Measurements from ENCODE around the gene SLC2A8. TPM values are rescaled to one million over a fixed set of nuclear protein-coding genes. Genes with fewer than 3 reads are reported as not detected.

The SLC2A8 gene
- total RNA-seq, 1 experiment from 2014 or later = 37.4 TPM

DNA sequence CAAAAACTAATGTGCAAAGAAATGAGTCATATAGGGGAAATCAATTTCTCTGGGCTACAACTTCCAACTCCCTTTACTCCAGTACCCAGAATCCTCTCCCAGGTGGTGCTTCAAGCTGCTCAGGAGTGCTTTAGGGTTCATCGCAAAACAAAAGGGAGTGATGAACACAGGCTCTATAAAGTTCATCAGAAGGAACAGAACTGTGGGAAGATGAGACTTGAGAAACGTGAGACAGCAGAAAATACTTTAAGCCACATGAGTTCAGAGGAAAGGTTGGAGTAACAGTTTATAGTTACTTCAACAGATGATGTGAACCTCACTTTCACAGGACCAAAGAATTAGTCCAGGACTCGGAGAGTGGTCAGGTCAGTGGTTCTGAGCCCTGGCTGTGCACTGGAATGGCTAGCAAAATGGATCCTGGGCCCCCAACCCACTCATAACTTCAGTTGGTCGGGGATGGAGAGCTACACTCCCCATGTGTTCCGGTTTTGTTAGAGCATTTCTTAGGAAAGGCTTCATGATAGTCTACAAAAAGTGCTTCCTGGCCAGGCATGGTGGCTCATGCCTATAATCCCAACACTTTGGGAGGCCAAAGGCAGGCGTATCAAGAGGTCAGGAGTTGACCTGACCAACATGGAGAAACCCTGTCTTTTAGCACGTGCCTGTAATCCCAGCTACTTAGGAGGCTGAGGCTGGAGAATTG lies 49.9 kb downstream of the SLC2A8 start (continued):
- no peak for TF ChIP-seq NR1H2 (CRISPR knock-in tag; IDR thresholded peaks at IDR 0.05)
- TF ChIP-seq, protein P1, sequence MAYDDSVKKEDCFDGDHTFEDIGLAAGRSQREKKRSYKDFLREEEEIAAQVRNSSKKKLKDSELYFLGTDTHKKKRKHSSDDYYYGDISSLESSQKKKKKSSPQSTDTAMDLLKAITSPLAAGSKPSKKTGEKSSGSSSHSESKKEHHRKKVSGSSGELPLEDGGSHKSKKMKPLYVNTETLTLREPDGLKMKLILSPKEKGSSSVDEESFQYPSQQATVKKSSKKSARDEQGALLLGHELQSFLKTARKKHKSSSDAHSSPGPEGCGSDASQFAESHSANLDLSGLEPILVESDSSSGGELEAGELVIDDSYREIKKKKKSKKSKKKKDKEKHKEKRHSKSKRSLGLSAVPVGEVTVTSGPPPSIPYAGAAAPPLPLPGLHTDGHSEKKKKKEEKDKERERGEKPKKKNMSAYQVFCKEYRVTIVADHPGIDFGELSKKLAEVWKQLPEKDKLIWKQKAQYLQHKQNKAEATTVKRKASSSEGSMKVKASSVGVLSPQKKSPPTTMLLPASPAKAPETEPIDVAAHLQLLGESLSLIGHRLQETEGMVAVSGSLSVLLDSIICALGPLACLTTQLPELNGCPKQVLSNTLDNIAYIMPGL (CRISPR knock-in tag; IDR thresholded peaks at IDR 0.05) = 0 out of 2 replicates have a peak, but pooled peaks have one; percentile 14
- TF ChIP-seq, protein P2, sequence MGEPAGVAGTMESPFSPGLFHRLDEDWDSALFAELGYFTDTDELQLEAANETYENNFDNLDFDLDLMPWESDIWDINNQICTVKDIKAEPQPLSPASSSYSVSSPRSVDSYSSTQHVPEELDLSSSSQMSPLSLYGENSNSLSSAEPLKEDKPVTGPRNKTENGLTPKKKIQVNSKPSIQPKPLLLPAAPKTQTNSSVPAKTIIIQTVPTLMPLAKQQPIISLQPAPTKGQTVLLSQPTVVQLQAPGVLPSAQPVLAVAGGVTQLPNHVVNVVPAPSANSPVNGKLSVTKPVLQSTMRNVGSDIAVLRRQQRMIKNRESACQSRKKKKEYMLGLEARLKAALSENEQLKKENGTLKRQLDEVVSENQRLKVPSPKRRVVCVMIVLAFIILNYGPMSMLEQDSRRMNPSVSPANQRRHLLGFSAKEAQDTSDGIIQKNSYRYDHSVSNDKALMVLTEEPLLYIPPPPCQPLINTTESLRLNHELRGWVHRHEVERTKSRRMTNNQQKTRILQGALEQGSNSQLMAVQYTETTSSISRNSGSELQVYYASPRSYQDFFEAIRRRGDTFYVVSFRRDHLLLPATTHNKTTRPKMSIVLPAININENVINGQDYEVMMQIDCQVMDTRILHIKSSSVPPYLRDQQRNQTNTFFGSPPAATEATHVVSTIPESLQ (CRISPR knock-in tag; IDR thresholded peaks at IDR 0.05) = no peak
- no peak for TF ChIP-seq ZNF423 (CRISPR knock-in tag; IDR thresholded peaks at IDR 0.05)
- no peak for TF ChIP-seq OVOL2 (CRISPR knock-in tag; IDR thresholded peaks at IDR 0.05; ENCODE audit: borderline replicate concordance)
- TF ChIP-seq RELA (CRISPR knock-in tag; IDR thresholded peaks at IDR 0.05; ENCODE audit: borderline replicate concordance) = no peak
- peak; percentile 36; the same call in 1 of the 2 replicates for TF ChIP-seq ATF1 (CRISPR knock-in tag; IDR thresholded peaks at IDR 0.05)
- TF ChIP-seq, protein P3, sequence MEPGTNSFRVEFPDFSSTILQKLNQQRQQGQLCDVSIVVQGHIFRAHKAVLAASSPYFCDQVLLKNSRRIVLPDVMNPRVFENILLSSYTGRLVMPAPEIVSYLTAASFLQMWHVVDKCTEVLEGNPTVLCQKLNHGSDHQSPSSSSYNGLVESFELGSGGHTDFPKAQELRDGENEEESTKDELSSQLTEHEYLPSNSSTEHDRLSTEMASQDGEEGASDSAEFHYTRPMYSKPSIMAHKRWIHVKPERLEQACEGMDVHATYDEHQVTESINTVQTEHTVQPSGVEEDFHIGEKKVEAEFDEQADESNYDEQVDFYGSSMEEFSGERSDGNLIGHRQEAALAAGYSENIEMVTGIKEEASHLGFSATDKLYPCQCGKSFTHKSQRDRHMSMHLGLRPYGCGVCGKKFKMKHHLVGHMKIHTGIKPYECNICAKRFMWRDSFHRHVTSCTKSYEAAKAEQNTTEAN (CRISPR knock-in tag; IDR thresholded peaks at IDR 0.05) = no peak
- 0 out of 2 replicates have a peak, but pooled peaks have one; percentile 3 for TF ChIP-seq ZNF317 (CRISPR knock-in tag; IDR thresholded peaks at IDR 0.05; ENCODE audit: borderline replicate concordance, low read depth)
- TF ChIP-seq, protein P4, sequence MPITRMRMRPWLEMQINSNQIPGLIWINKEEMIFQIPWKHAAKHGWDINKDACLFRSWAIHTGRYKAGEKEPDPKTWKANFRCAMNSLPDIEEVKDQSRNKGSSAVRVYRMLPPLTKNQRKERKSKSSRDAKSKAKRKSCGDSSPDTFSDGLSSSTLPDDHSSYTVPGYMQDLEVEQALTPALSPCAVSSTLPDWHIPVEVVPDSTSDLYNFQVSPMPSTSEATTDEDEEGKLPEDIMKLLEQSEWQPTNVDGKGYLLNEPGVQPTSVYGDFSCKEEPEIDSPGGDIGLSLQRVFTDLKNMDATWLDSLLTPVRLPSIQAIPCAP (CRISPR knock-in tag; IDR thresholded peaks at IDR 0.05) = no peak
- no peak for TF ChIP-seq TCF7 (CRISPR knock-in tag; IDR thresholded peaks at IDR 0.05; ENCODE audit: low read depth)
- TF ChIP-seq, protein P5, sequence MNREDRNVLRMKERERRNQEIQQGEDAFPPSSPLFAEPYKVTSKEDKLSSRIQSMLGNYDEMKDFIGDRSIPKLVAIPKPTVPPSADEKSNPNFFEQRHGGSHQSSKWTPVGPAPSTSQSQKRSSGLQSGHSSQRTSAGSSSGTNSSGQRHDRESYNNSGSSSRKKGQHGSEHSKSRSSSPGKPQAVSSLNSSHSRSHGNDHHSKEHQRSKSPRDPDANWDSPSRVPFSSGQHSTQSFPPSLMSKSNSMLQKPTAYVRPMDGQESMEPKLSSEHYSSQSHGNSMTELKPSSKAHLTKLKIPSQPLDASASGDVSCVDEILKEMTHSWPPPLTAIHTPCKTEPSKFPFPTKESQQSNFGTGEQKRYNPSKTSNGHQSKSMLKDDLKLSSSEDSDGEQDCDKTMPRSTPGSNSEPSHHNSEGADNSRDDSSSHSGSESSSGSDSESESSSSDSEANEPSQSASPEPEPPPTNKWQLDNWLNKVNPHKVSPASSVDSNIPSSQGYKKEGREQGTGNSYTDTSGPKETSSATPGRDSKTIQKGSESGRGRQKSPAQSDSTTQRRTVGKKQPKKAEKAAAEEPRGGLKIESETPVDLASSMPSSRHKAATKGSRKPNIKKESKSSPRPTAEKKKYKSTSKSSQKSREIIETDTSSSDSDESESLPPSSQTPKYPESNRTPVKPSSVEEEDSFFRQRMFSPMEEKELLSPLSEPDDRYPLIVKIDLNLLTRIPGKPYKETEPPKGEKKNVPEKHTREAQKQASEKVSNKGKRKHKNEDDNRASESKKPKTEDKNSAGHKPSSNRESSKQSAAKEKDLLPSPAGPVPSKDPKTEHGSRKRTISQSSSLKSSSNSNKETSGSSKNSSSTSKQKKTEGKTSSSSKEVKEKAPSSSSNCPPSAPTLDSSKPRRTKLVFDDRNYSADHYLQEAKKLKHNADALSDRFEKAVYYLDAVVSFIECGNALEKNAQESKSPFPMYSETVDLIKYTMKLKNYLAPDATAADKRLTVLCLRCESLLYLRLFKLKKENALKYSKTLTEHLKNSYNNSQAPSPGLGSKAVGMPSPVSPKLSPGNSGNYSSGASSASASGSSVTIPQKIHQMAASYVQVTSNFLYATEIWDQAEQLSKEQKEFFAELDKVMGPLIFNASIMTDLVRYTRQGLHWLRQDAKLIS (CRISPR knock-in tag; IDR thresholded peaks at IDR 0.05; ENCODE audit: borderline replicate concordance) = no peak
- no peak for TF ChIP-seq TEAD1 (CRISPR knock-in tag; IDR thresholded peaks at IDR 0.05)
- TF ChIP-seq NFATC4 (CRISPR knock-in tag; IDR thresholded peaks at IDR 0.05) = peak; percentile 20
- no peak for TF ChIP-seq MXD4 (CRISPR knock-in tag; IDR thresholded peaks at IDR 0.05; ENCODE audit: borderline replicate concordance)
- no peak for TF ChIP-seq SMAD4 (CRISPR knock-in tag; IDR thresholded peaks at IDR 0.05)
- TF ChIP-seq, protein P6, sequence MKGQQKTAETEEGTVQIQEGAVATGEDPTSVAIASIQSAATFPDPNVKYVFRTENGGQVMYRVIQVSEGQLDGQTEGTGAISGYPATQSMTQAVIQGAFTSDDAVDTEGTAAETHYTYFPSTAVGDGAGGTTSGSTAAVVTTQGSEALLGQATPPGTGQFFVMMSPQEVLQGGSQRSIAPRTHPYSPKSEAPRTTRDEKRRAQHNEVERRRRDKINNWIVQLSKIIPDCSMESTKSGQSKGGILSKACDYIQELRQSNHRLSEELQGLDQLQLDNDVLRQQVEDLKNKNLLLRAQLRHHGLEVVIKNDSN (CRISPR knock-in tag; IDR thresholded peaks at IDR 0.05) = no peak
- TF ChIP-seq TP53 (CRISPR knock-in tag; IDR thresholded peaks at IDR 0.05) = no peak

Data from WTC11 (cell line).